Thymus (tissue), 11 donors: ENCODE data around the gene GTF2IRD1. TPM values are rescaled to one million over a fixed set of nuclear protein-coding genes. Genes with fewer than 3 reads are reported as not detected.
A peak's percentile ranks its signal among the peaks of the same experiment; 100 is the strongest.

ENCODE experiments used
- DNase-seq, 9 donors: peaks; one replicate each; pipeline ENCODE4 v3.0.0-alpha.2; 2013; ENCODE audit warnings: low spot score in 9 of 9, low read depth in 6 of 9, missing footprints in 1 of 9
- H3K27ac ChIP-seq, 2 donors: one replicate each; pipeline ENCODE4 v1.5.1; 2013; ENCODE audit warnings: control low read depth in 1 of 2, low read depth in 1 of 2, low read length in 1 of 2, mild to moderate bottlenecking in 1 of 2, moderate library complexity in 1 of 2
- H3K27me3 ChIP-seq, 2 donors: one replicate each; pipeline ENCODE4 v1.5.1; 2013; ENCODE audit warnings: low read length in 1 of 2; ENCODE audit not compliant: control insufficient read depth in 2 of 2, insufficient read depth in 1 of 2
- H3K36me3 ChIP-seq, 2 donors: one replicate each; pipeline ENCODE4 v1.5.1; 2013; ENCODE audit warnings: low read length in 1 of 2, mild to moderate bottlenecking in 1 of 2, moderate library complexity in 1 of 2; ENCODE audit not compliant: control insufficient read depth in 2 of 2, insufficient read depth in 2 of 2
- H3K4me1 ChIP-seq, 2 donors: one replicate each; pipeline ENCODE4 v1.5.1; 2013; ENCODE audit warnings: low read length in 2 of 2; ENCODE audit not compliant: control insufficient read depth in 2 of 2, insufficient read depth in 2 of 2
- H3K4me3 ChIP-seq, 2 donors: one replicate each; pipeline ENCODE4 v1.5.1; 2013; ENCODE audit warnings: low read length in 2 of 2, control low read depth in 1 of 2, mild to moderate bottlenecking in 1 of 2
- H3K9me3 ChIP-seq, 2 donors: one replicate each; pipeline ENCODE4 v1.5.1; 2013; ENCODE audit warnings: low read length in 1 of 2, mild to moderate bottlenecking in 1 of 2; ENCODE audit not compliant: control insufficient read depth in 2 of 2, insufficient read depth in 1 of 2
- WGBS: extraction: QIAGEN DNeasy Blood & Tissue Kit; methylation state at CpG from one replicate; pipeline ENCODE4 v1.1.7; 2013; 5-methylcytosine and 5-hydroxymethylcytosine counted together
- polyA plus RNA-seq: library from polyadenylated mRNA; stranded (reverse); fragments of 200-250 nt; gene quantifications from one replicate; pipeline ENCODE4 v1.2.3, GENCODE V29; 2013
- total RNA-seq: library from RNA; stranded (reverse); fragments of 120-200 nt; gene quantifications from one replicate; pipeline ENCODE4 v1.2.4, GENCODE V29; 2013
- donor health status: healthy.

The GTF2IRD1 gene
- total and polyA plus RNA-seq, 2 donors, result 4.7 to 14.6 TPM

DNA sequence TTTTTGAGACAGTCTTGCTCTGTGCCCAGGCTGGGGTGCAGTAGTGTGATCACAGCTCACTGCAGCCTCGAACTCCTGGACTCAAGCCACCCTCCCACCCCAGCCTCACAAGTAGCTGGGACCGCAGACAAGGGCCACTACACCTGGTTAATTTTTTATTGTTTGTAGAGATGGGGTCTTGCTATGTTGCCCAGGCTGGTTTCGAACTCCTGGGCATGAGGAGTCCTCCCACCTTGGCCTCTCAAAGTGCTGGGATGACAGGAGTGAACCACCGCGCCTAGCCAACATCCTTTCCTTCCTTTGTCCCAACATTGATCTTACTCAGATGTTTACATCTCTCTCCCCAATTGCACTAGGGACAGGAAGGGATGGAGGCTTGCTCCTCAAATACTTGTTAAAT, 3.3 kb downstream of the GTF2IRD1 start:
- WGBS, result 92% methylated on average over 5 of the region's 5 CpGs
- H3K27me3 ChIP-seq, result peaks cover 24 to 55% of the 10 kb centered on the region in 2 donors
- peaks cover 2 to 4% of the 10 kb centered on the region in 2 donors for H3K9me3 ChIP-seq
- H3K36me3 ChIP-seq, result no peaks in the 10 kb centered on the region
- no peak overlapping the region for H3K27ac ChIP-seq
- H3K4me3 ChIP-seq, result no peak overlapping the region
- H3K4me1 ChIP-seq, result peaks cover 0 to 13% of the 10 kb centered on the region in 2 donors
- DNase-seq, result no peak

DNA sequence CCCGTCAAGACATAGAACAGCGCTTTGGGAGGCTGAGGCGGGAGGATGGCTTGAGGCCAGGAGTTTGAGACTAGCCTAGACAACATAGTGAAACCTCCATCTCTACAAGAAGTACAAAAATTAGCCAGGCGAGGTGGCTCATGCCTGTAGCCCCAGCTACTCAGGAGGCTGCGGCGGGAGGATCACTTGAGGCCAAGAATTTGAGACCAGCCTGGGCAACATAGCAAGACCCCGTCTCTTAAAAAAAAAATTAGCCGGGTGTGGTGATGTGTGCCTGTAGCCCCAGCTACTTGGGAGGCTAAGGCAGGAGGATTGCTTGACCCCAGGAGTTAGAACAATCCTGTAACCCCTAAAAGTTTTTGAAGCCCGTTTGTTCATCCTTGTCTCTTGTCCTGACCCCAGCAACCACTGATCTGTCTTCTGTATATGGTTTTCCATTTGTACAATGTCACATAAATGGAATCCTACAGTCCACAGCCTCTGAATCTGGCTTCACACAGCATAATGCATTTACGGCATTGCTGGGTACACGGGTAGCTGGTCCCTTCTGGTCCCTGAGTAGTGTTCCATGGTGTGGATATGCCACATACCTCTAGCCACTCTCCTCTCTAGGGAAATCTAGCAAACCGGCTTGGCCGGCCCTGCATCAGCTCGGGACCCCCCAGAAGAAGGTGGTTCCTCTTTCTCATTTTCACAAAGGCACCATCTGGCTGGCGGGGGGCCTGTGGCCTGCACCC, 8.4 kb downstream of the GTF2IRD1 start:
- no peak for DNase-seq
- Histone ChIP-seq H3K27me3 (peaks cover 0 to 6% of the 10 kb centered on the region in 2 donors), H3K36me3 (no peaks in the 10 kb centered on the region), H3K27ac (peak overlapping the region in 1 of 2 donors; percentile 5), H3K4me3 (no peak overlapping the region), H3K4me1 (peaks cover 11 to 14% of the 10 kb centered on the region in 2 donors), H3K9me3 (no peaks in the 10 kb centered on the region)
- WGBS, result 93% methylated on average over 15 of the region's 15 CpGs

DNA sequence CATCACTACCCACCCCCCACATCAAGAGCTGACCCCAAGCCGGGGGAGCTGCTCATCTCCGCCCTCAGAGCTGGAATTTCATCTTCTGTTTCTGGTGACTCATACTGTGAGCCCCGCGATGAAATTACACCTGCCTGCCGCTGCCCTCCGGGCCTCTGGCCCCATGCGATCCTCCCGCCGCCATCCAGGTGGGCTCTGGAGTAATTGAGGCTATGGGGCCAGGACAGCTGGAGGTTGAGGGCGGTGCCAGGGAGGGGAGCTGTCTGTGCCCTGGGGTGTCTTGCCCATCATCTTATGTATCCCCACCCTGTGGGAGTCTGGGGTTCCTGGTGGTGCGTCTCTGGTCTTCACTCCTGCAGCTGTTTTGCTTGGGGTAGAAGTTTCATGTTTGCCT, 9.0 kb downstream of the GTF2IRD1 start:
- H3K27me3 ChIP-seq, result peaks cover 0 to 2% of the 10 kb centered on the region in 2 donors
- no peak for DNase-seq
- peak overlapping the region; percentile 42 to 58 for H3K27ac ChIP-seq
- H3K4me1 ChIP-seq, result peaks cover 11 to 14% of the 10 kb centered on the region in 2 donors
- H3K4me3 ChIP-seq, result no peak overlapping the region
- no peaks in the 10 kb centered on the region for H3K9me3 ChIP-seq
- WGBS, result 96% methylated on average over 11 of the region's 11 CpGs
- no peaks in the 10 kb centered on the region for H3K36me3 ChIP-seq

DNA sequence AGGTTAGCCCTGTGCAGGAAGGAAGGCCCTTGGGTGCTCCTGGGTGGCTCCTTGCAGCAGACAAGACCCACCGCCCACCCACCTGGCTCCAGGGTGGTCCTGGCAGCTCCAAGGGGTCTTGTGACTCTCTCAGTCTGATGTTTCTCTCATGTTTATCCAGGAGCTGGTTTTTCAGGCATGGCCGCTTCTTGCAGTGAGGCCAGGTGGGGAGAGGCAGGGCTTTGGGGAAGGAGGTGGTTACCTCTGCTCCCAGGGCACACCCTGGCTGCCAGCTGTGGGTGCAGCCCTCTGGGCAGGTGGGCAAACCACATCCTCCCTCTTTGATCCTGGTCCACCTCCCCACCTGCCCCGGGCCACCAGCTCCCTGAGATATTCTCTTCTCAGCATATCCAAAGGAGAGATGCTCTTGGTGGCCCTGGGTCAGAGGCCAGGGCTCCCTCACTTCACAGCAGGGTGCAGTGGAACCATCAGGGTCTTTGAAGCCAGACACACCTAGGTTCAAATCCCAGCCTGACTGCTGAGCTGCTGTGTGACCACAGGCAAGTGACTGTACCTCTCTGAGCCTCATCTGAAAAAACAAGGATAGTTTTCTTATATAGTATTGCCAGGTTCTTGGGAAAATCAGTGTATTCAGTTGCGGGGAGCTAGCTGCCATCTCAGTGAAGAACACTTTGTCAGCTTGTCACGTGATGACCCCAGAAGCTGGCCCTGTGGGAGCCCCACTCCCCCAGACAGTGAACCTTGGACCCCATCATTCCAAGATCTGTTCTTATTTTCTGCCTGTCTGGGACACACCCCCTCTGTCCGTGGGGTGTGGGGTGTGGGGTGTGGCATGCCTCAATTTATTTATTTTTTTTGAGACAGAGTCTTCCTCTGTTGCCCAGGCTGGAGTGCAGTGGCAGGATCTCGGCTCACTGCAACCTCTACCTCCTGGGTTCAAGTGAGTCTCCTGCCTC, 11.5 kb downstream of the GTF2IRD1 start:
- WGBS, result 75% methylated on average over 7 of the region's 7 CpGs
- H3K27me3 ChIP-seq, result no peaks in the 10 kb centered on the region
- H3K27ac ChIP-seq, result no peak overlapping the region
- H3K4me1 ChIP-seq, result peaks cover 11 to 14% of the 10 kb centered on the region in 2 donors
- peak in 4 of 9 donors; percentile 37 to 68 (median 46) for DNase-seq
- no peaks in the 10 kb centered on the region for H3K36me3 ChIP-seq
- no peak overlapping the region for H3K4me3 ChIP-seq
- no peaks in the 10 kb centered on the region for H3K9me3 ChIP-seq

DNA sequence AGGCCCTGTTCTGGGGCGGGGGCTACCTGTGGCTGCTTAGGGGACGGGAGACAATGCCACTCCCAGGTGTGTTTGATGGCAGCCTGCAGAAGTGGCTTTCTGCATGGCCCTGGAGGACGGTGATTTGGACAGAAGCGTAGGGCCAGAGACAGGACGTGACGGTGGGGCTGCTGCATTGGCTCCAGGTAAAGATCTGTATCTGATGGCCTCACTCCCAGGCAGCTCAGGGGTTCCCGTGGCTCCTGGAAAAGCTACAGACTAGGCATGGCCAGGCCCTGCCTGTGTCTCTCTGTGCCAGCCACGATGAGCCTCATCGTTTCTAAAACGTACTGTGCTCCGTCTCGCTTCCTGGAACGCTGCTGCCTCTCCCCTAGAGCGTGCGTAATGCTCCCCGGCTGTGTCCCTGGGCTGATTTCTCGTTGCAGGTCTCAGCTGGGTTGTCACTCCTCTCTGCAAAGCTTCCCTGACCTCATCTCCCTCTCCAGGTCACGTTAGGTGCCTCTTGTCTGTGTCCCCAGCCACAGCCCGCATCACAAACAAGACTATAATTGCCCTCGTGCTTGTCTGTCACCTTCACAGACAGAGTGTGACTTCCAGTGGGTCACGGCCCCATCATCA, 12.6 kb downstream of the GTF2IRD1 start:
- peak overlapping the region in 1 of 2 donors; percentile 8 for H3K27ac ChIP-seq

DNA sequence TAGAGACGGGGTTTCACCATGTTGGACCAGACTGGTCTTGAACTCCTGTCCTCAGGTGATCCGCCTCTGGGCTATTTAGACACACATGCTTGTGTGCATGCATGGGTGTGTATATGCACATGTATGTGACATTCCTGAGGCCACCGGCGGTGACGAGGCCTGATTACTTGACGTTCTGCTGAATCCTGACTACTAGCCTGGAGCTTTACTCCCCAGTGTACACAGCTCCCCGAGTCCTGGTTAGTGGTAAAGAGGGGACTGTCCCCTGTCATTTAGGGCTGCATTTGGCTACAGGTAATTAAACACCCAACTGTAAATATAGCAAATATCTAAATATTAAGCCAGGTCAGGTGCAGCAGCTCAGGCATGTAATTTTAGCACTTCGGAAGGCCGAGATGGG, 14.2 kb downstream of the GTF2IRD1 start:
- Histone ChIP-seq H3K27ac (no peak overlapping the region), H3K4me3 (no peak overlapping the region), H3K9me3 (no peaks in the 10 kb centered on the region), H3K4me1 (peaks cover 11 to 14% of the 10 kb centered on the region in 2 donors), H3K36me3 (no peaks in the 10 kb centered on the region), H3K27me3 (no peaks in the 10 kb centered on the region)
- 87% methylated on average over 9 of the region's 9 CpGs for WGBS
- DNase-seq, result no peak

More for the DNA sequence above, 12.6 kb downstream of the GTF2IRD1 start:
- DNase-seq, result no peak
- 90% methylated on average over 21 of the region's 21 CpGs for WGBS
- Histone ChIP-seq H3K9me3 (no peaks in the 10 kb centered on the region), H3K36me3 (no peaks in the 10 kb centered on the region), H3K4me1 (peaks cover 11 to 14% of the 10 kb centered on the region in 2 donors), H3K27me3 (no peaks in the 10 kb centered on the region), H3K4me3 (no peak overlapping the region)

DNA sequence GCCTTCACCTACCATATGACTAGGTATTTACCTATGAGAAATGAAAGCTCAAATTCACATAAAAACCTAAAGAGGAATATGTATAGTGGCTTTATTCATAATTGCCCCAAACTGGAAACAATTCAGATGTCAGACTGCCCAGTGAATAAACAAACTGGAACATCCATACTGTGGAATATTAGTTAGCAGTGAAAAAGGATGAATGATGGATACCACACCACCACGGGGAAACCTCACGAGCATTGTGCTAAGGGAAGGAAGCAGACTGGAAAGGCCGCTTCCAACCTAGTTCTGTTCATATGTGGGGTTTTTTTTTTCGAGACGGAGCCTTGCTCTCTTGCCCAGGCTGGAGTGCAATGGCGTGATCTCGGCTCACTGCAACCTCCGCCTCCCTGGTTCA, 16.8 kb downstream of the GTF2IRD1 start:
- Histone ChIP-seq H3K27me3 (no peaks in the 10 kb centered on the region), H3K27ac (no peak overlapping the region), H3K36me3 (no peaks in the 10 kb centered on the region), H3K4me1 (peaks cover under 1 to 5% of the 10 kb centered on the region in 2 donors), H3K9me3 (peaks cover 0 to 1% of the 10 kb centered on the region in 2 donors), H3K4me3 (no peak overlapping the region)
- no peak for DNase-seq
- WGBS, result 98% methylated on average over 8 of the region's 8 CpGs

DNA sequence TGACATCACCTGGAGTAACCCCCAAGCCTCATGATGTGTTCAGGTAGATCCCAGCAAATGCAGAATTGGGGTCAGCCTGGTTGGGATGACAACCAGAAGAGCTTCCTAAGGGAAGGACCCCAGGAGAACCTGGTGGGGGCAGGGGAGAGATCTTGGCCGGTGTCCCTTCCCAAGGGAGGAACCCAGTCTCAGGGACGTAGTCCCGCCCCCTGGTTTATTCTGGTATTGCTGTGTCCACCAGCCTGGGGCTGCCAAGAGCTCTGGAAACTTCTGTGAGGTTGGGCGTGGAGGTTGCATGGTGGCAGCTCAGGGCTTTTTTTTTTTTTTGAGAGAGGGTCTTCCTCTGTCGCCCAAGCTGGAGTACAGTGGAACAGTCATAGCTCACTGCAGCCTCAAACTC, 19.4 kb downstream of the GTF2IRD1 start:
- Histone ChIP-seq H3K9me3 (peaks cover 0 to 1% of the 10 kb centered on the region in 2 donors), H3K27me3 (no peaks in the 10 kb centered on the region), H3K4me1 (peaks cover 3 to 7% of the 10 kb centered on the region in 2 donors), H3K27ac (no peak overlapping the region), H3K36me3 (no peaks in the 10 kb centered on the region), H3K4me3 (no peak overlapping the region)
- DNase-seq, result no peak
- WGBS, result 94% methylated on average over 5 of the region's 5 CpGs
